ENCODE data around the gene MDFIC2.

The MDFIC2 gene

GRCh38 chr3:70273492-70273891, 38.9 kb downstream of the MDFIC2 start:
- no peak for DNase-seq
- Histone ChIP-seq H3K36me3 (no peaks in the 10 kb centered on the region), H3K9me3 (no peaks in the 10 kb centered on the region), H3K4me3 (ENCODE audit: low read depth, low read length) (no peak overlapping the region), H3K4me1 (no peaks in the 10 kb centered on the region), H3K27me3 (no peaks in the 10 kb centered on the region)
- no peak for TF ChIP-seq CTCF (IDR thresholded peaks at IDR 0.05; ENCODE audit: low read depth, low read length)

- no peaks in the 10 kb centered on the region for H3K27me3 ChIP-seq
- H3K36me3 ChIP-seq, result no peaks in the 10 kb centered on the region
- no peak for TF ChIP-seq CTCF (IDR thresholded peaks at IDR 0.05; ENCODE audit: low read depth, low read length)
- H3K4me3 ChIP-seq (ENCODE audit: low read depth, low read length), result no peak overlapping the region
- H3K9me3 ChIP-seq, result no peaks in the 10 kb centered on the region
- no peaks in the 10 kb centered on the region for H3K4me1 ChIP-seq
- DNase-seq, result no peak
Observed at GRCh38 chr3:70272798-70273197, 39.6 kb downstream of the MDFIC2 start.

- Histone ChIP-seq H3K4me1 (no peaks in the 10 kb centered on the region), H3K36me3 (no peaks in the 10 kb centered on the region), H3K27me3 (no peaks in the 10 kb centered on the region), H3K9me3 (no peaks in the 10 kb centered on the region), H3K4me3 (ENCODE audit: low read depth, low read length) (no peak overlapping the region)
- DNase-seq, result no peak
- TF ChIP-seq CTCF (IDR thresholded peaks at IDR 0.05; ENCODE audit: low read depth, low read length), result no peak
Observed at GRCh38 chr3:70264122-70264780, 48.2 kb downstream of the MDFIC2 start.

GRCh38 chr3:70261283-70261682, 51.2 kb downstream of the MDFIC2 start:
- Histone ChIP-seq H3K36me3 (no peaks in the 10 kb centered on the region), H3K9me3 (no peaks in the 10 kb centered on the region), H3K4me3 (ENCODE audit: low read depth, low read length) (no peak overlapping the region), H3K27me3 (no peaks in the 10 kb centered on the region; the same call in 1 of the 2 replicates), H3K4me1 (no peaks in the 10 kb centered on the region)
- TF ChIP-seq CTCF (IDR thresholded peaks at IDR 0.05; ENCODE audit: low read depth, low read length), result no peak
- DNase-seq, result no peak

- Histone ChIP-seq H3K36me3 (no peaks in the 10 kb centered on the region), H3K9me3 (no peaks in the 10 kb centered on the region), H3K4me1 (no peaks in the 10 kb centered on the region), H3K27me3 (no peaks in the 10 kb centered on the region; the same call in 1 of the 2 replicates), H3K4me3 (ENCODE audit: low read depth, low read length) (no peak overlapping the region)
- no peak for TF ChIP-seq CTCF (IDR thresholded peaks at IDR 0.05; ENCODE audit: low read depth, low read length)
- DNase-seq, result no peak
Observed at GRCh38 chr3:70256566-70256965, 55.9 kb downstream of the MDFIC2 start.

- Histone ChIP-seq H3K36me3 (no peaks in the 10 kb centered on the region), H3K9me3 (no peaks in the 10 kb centered on the region), H3K27me3 (no peaks in the 10 kb centered on the region), H3K4me1 (no peaks in the 10 kb centered on the region), H3K4me3 (ENCODE audit: low read depth, low read length) (no peak overlapping the region)
- TF ChIP-seq CTCF (IDR thresholded peaks at IDR 0.05; ENCODE audit: low read depth, low read length), result no peak
- no peak for DNase-seq
Observed at GRCh38 chr3:70250492-70250891, 61.9 kb downstream of the MDFIC2 start.

Measured in BE2C (cell line).